PC-3 (cell line): ENCODE measurements around the gene INTS4.

ENCODE experiments used
- CTCF ChIP-seq: fragments of 300-600 bp; sonication (generic); conservative IDR thresholded peaks from 2 replicates; pipeline ENCODE4 v1.5.1; 2017; ENCODE audit warnings: antibody characterized with exemption, low read depth, mild to moderate bottlenecking, low read length
- EZH2 ChIP-seq: fragments of 300-600 bp; sonication (generic); IDR thresholded peaks from one replicate; pipeline ENCODE4 v1.6.1; 2017; ENCODE audit warnings: antibody characterized with exemption, mild to moderate bottlenecking, low read length; ENCODE audit not compliant: unreplicated experiment

GRCh38 chr11:77994434-77995362, at the start of gene INTS4:
- TF ChIP-seq CTCF = no peak
- no peak for TF ChIP-seq EZH2
